Activated naive CD4-positive, alpha-beta T cell treated with anti-CD3 and anti-CD28 coated beads, Interleukin-2, amount 50 U/mL, for 24 hours (primary cell): ENCODE results near the gene DCANP1.
A peak's percentile ranks its signal among the peaks of the same experiment; 100 is the strongest.

Source experiments
- H3K27ac Mint-ChIP-seq: one replicate; pipeline ENCODE4 v1.8.0; 2021; ENCODE audit warnings: mild to moderate bottlenecking, mixed read lengths
- H3K27me3 Mint-ChIP-seq: one replicate; pipeline ENCODE4 v1.8.0; 2021; ENCODE audit warnings: mixed read lengths
- H3K36me3 Mint-ChIP-seq: one replicate; pipeline ENCODE4 v1.8.0; 2021; ENCODE audit warnings: mixed read lengths
- H3K4me1 Mint-ChIP-seq: one replicate; pipeline ENCODE4 v1.8.0; 2021; ENCODE audit warnings: mixed read lengths
- H3K4me3 Mint-ChIP-seq: one replicate; pipeline ENCODE4 v1.8.0; 2021; ENCODE audit warnings: mild to moderate bottlenecking, mixed read lengths
- H3K9me3 Mint-ChIP-seq: one replicate; pipeline ENCODE4 v1.8.0; 2021; ENCODE audit warnings: mixed read lengths

DCANP1 gene

DNA sequence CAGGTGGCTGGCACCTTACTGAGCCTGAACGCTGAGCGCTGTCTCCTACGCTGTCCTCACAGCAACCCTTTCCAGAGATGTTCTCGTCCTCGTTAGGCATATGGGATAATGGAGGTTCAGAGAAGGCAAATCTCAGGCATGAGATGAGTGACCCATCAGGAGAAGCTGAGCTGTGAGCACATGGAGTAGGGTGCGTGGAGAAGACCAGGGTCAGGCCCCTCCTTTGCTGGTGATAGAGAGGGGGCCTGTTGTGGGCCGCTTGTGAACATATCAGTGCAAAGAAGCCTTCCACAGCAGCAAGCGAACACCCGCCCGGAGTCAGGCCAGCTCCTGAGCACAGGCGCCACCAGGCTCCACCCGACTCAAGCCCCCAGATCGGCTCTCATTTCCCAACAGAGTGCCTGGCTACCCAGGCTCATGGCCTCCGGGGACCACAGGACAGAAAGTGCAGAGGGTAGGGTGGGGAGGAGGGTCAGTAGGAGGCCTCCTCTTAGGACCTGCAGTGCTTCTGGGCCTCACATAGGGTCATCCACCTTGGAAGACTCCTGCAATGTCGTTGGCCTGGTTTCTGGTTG is 20.0 kb upstream of the DCANP1 start:
- H3K4me3 Mint-ChIP-seq, result no peak overlapping the region
- no peaks in the 10 kb centered on the region for H3K9me3 Mint-ChIP-seq
- peaks cover 12% of the 10 kb centered on the region for H3K4me1 Mint-ChIP-seq
- no peaks in the 10 kb centered on the region for H3K36me3 Mint-ChIP-seq
- H3K27ac Mint-ChIP-seq, result no peak overlapping the region
- peaks cover 13% of the 10 kb centered on the region for H3K27me3 Mint-ChIP-seq

DNA sequence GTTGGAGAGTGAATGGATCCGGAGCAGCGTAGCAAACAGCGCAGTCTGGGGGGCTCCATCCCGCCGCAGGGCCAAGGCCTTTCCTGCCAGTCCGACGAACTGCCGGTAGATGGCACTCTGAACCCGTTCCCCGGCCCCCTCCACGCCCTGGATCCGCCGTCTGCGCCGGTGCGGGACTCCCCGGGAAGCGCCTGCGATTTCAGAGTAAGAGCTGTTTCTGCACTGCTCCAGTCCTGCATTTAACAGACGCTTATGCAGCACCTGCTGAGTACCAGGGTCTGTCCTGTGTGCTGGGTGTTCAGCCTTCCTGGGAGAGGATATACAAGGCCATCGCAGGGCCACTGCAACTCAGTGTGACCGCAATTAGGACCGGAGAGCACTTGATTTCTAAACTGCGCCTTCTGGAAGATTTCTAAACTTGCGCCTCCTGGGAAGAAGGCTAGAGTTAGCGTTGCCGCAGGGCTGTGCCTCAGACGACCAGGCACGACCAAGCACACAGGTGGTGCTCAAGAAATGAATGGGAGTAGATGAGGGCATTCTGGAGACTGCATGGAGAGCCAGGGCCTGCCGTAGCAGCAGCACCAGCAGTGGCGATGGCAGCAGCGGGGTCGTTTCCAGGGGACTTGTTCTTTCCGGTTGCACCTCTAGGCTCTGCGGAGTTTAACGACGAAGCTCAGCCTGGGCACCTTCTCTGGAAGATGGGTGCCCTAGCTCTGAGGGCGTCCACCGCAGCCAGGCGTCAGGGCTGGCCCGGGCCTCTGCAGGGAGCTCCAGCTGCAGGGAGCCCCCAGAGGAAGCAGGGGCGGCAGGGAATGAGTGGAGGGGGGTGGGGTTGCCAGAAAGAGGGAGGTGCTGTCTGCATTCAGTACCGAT is 19.3 kb upstream of the DCANP1 start:
- H3K4me1 Mint-ChIP-seq, result peaks cover 12% of the 10 kb centered on the region
- peaks cover 10% of the 10 kb centered on the region for H3K27me3 Mint-ChIP-seq
- no peaks in the 10 kb centered on the region for H3K36me3 Mint-ChIP-seq
- H3K4me3 Mint-ChIP-seq, result peak overlapping the region; percentile 76
- H3K9me3 Mint-ChIP-seq, result no peaks in the 10 kb centered on the region
- H3K27ac Mint-ChIP-seq, result no peak overlapping the region

DNA sequence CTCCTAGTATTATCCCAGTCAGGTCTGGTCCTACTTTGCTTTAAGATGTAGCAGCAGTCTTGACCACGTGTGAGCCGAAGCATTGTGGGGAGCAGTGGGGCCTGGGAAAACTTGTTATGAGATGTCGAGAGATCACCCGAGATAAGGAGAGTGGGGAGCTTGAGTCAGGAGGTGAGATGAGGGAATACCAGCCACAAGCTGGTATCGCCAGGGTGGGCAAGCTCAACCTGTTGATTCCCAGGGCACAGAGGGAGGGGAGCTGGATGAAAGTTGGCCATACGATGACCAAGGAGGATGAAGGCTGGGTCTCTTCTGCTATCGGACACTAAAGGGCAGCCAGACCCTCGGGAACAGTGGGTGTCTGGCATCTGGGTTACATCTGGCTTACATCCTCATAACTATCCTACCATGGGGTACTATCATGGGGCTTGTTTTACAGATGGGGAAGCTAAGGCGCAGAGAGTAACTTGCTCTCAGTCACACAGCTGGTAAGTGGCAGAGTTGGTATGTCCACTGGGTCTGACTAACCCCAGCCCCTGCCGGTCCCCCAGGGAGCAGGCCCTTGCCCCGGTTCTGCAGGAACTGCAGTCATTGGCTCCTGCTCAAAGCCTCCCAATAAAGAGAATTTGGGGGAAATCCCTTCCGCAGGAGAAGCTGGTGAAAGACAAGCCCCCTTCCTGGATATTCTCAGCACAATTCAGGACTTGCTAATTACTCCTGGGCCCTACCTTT is 18.4 kb upstream of the DCANP1 start:
- Mint-ChIP-seq H3K4me3 (no peak overlapping the region), H3K27ac (no peak overlapping the region), H3K27me3 (peaks cover 10% of the 10 kb centered on the region), H3K36me3 (no peaks in the 10 kb centered on the region), H3K9me3 (no peaks in the 10 kb centered on the region), H3K4me1 (peaks cover 12% of the 10 kb centered on the region)

DNA sequence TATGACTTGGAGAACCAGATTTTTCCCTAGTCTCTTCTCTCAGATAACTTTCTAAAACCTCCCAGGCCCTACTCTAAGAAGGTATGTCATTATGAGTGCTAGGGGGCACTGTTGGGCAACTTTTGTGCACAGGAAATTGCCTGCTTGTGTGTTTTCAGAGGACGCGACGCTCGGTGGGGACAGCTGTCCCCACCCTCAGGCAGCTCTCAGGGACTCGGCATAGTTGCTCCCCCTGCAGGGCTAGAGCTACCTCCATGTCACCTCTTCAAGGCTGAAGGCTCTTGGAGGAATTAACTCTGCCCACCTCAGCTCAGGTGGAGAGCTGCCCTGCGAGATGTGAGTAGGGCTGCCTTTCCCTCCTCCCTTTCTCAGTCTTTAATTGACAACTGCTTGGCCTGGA is 15.2 kb upstream of the DCANP1 start:
- H3K36me3 Mint-ChIP-seq, result no peaks in the 10 kb centered on the region
- no peak overlapping the region for H3K4me3 Mint-ChIP-seq
- H3K27me3 Mint-ChIP-seq, result peaks cover 9% of the 10 kb centered on the region
- H3K9me3 Mint-ChIP-seq, result no peaks in the 10 kb centered on the region
- H3K27ac Mint-ChIP-seq, result no peak overlapping the region
- peaks cover 12% of the 10 kb centered on the region for H3K4me1 Mint-ChIP-seq

DNA sequence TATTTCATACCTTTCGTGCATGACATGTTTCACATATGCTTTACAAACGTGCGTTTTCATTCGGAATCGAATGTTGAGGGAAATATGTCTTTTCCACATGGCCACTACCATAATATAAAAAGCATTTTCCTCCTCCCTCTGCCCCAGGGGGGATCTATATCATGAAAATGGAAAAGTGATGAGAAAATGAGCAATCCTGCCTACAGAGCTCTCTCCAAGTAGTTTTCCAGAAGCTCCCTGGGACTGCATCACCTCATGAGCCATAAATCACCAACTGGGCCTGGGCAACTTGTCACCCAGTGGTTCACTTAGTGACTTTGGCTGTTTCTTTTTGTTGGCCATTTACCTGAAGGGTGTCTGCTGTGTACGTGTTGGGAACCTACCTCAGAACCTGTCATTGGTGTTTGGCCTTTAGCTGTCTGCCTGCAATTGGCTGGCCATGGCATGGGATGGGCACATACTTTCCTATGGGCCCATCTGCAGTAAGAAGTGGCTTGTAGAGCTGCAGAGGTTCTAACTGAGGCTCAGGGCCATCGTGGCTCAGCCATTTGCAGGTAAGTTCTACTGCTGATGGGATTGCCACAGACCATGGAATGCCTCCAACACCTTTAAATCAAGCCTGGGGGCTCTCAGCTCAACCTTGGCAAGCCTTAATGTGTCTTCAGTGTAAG is 14.5 kb upstream of the DCANP1 start:
- peaks cover 12% of the 10 kb centered on the region for H3K4me1 Mint-ChIP-seq
- peaks cover 9% of the 10 kb centered on the region for H3K27me3 Mint-ChIP-seq
- H3K4me3 Mint-ChIP-seq, result no peak overlapping the region
- H3K36me3 Mint-ChIP-seq, result no peaks in the 10 kb centered on the region
- no peaks in the 10 kb centered on the region for H3K9me3 Mint-ChIP-seq
- no peak overlapping the region for H3K27ac Mint-ChIP-seq

DNA sequence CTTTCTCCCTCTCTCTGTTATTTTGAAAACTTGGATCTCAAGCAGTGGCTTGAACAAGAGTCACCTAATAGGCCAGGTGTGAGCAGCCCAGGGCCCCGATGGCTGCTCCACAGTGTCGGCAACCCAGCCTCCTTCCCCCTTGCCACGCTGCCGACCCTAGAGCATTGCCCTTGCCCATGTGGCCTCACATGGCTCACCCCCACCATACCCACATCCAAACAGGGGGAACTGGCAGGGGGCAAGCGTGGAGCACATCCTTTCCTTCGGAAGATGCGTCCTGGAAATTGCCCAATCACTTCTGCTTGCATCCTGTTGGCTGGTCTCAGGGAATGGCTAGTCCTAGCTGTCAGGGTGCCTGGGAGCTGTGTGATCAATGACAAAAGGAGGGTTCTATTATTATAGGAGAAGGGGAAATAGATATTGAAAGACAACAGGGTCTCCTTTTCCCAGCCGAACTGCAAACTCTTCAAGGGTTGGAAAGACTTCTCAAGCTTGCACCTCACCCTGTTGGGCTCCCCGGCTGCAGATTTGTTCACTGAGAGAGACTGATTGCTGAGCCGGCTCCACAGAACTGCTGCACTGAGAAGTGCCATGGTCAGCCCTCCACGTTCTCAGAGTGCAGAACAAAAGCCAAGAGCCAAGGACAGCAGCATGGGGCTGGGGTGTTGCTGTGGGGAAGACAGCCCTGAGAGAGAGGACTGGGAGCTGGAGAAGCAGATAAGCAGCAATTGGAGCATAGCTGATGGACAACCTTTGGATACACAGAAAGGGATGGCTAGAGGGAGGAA is 13.3 kb upstream of the DCANP1 start:
- no peaks in the 10 kb centered on the region for H3K9me3 Mint-ChIP-seq
- peaks cover 5% of the 10 kb centered on the region for H3K27me3 Mint-ChIP-seq
- no peaks in the 10 kb centered on the region for H3K36me3 Mint-ChIP-seq
- no peak overlapping the region for H3K27ac Mint-ChIP-seq
- H3K4me1 Mint-ChIP-seq, result peaks cover 6% of the 10 kb centered on the region
- H3K4me3 Mint-ChIP-seq, result no peak overlapping the region

DNA sequence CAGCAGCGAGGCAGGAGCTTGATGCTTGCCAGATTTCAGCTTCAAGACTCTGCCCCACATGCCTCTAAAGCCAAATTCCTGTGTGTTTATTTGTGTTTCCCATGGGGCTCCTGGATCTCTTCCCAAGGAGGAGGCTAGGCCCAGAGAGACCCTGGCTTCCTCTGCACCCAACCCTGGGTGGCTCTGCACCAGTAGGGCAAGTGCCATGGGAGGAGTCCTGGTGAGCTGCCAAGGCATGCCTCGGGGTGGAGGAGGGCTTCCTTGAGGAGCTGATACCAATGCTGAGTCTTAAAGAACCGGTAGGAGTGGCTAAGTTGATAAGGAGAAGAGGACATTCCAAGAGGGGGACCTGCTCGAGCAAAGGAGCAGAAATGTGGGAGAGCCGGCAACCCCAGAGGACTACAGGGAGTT is 11.8 kb upstream of the DCANP1 start:
- Mint-ChIP-seq H3K4me3 (no peak overlapping the region), H3K27ac (no peak overlapping the region), H3K36me3 (no peaks in the 10 kb centered on the region), H3K4me1 (peaks cover 6% of the 10 kb centered on the region), H3K9me3 (no peaks in the 10 kb centered on the region), H3K27me3 (no peaks in the 10 kb centered on the region)

DNA sequence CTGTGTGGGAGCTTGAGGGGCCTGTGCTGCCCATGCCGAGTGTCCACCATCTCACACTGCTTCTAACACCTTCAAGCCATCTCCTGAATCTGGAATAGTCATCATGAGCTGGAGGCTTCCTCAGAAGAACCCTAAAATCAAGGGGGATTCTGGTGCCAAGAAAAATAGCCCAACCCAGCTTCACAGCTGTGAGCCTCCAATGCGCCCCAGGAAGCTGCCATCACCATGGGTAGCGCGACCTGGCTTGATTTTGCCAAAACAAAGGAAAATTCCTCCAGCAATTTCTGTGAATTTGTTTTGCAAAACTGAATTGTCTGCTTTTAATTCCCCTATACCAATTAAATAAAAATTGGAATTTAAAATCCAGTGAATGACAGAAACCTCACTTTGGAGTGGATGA is 11.2 kb upstream of the DCANP1 start:
- peaks cover 6% of the 10 kb centered on the region for H3K4me1 Mint-ChIP-seq
- H3K27me3 Mint-ChIP-seq, result no peaks in the 10 kb centered on the region
- no peak overlapping the region for H3K27ac Mint-ChIP-seq

DNA sequence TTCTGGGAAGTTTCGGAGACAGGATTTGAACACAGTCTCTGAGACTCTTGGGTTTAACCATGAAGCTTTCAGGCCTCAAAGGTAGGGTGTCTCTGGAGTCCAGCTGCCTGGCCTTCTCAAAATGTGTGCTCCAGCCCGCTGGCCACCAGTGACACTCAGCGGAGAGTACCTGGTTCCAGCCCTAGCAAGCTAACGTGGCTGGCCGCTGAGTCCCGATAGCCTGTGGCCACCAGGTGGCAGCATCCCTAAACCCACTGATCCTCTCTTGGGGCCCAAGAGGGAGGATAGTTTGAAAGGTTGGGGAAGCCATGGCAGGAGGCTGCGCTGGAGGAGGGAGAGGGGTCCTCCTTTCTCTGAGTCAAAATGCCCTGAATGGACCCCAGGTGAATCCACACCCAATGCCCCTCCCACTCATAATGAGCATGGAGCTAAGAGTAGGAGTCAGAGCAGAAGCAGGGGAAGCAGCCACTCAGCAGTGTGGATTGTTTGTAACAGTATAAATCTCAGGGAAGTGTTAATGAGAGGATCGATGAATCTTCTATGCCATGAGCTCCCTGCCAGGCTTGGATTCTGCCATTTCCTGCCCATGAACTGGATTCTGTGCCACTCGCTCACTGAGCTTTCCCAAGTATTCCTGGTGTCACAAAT is 10.4 kb upstream of the DCANP1 start:
- H3K4me1 Mint-ChIP-seq, result peaks cover 4% of the 10 kb centered on the region
- no peak overlapping the region for H3K27ac Mint-ChIP-seq
- no peaks in the 10 kb centered on the region for H3K27me3 Mint-ChIP-seq
- H3K9me3 Mint-ChIP-seq, result no peaks in the 10 kb centered on the region
- H3K4me3 Mint-ChIP-seq, result no peak overlapping the region
- H3K36me3 Mint-ChIP-seq, result no peaks in the 10 kb centered on the region

More for the DNA sequence above, 11.2 kb upstream of the DCANP1 start:
- Mint-ChIP-seq H3K9me3 (no peaks in the 10 kb centered on the region), H3K4me3 (no peak overlapping the region), H3K36me3 (no peaks in the 10 kb centered on the region)

DNA sequence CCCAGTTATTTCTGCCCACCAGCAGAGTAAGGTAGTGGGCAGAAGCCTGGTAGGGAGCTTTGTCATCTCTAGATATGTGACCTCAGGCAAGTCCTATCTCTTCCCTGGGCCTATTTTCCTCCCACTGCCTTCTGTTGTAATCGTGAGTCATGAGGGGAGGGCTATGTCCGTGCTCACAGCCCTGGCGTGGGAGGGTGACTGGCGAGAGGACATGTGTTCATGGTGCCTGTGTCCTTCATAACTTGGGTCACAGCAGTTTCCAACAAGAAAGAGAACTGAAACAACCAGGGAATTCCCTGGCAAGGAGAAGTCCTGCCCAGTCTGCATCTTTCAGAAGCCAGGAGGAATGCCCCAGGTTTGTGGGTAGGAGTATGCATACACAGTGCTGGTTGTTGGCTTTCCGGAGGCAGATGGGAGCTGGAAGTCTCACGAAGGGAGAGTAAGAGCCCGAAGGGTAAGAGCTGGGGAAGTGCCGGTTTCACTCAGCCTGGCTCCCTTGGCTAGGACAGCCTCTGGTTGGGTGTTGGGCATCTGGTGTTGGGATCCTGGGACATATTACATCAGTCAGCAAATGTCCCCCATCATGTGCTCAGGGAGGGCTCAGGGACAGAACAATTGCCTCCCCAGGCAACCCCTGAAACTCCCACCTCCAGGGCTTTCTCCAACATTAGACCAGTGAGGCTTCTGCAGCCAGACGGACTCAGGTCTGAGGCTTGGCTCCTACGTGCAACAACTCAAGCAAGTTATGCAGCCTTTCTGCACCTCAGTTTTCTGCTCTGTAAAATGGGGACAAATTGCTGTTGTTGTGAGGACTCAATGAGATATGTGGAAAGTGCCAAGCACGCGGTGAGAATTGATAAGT is 9.3 kb upstream of the DCANP1 start:
- no peak overlapping the region for H3K4me3 Mint-ChIP-seq
- H3K27me3 Mint-ChIP-seq, result no peaks in the 10 kb centered on the region

DNA sequence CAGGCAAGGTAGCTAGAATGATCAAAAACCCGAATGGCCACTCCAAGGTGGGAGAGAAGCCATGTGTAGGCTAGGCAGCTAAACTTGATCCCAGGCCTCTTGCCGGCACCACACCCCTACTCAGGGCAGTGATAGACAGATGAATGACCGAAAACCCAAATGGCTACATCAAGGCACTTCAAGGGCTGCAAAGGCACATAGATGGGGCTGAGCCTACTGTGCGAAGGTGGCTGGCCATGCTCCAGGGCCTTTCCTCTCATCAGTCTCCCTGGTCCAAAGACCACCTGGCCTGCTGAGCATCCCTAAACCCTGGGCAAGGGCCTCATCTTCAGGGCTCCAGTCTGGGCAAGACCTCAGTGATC is 8.7 kb upstream of the DCANP1 start:
- Mint-ChIP-seq H3K27me3 (no peaks in the 10 kb centered on the region), H3K4me3 (no peak overlapping the region), H3K9me3 (no peaks in the 10 kb centered on the region), H3K27ac (no peak overlapping the region), H3K4me1 (no peaks in the 10 kb centered on the region), H3K36me3 (no peaks in the 10 kb centered on the region)

More for the DNA sequence above, 9.3 kb upstream of the DCANP1 start:
- H3K36me3 Mint-ChIP-seq, result no peaks in the 10 kb centered on the region
- H3K27ac Mint-ChIP-seq, result no peak overlapping the region
- H3K4me1 Mint-ChIP-seq, result no peaks in the 10 kb centered on the region
- no peaks in the 10 kb centered on the region for H3K9me3 Mint-ChIP-seq

DNA sequence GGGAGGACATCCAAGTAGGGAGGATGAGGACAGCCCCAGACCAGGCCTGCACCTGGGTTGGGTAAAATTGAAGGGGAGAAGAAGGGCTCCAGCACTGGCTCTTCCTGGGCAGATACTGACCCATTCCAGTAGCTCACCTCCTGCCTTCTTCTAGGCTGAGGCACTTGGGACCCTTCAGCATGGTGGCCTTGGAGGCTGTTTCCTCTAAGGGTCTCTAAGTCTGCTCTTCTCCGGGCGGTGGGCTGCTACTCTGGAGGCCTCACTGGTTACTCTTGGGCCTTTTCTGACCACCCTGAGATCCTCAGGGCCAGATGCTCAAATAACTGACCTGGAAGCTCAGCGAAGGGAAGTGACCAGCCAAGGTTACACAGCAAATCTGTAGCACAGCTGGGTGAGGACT is 7.8 kb upstream of the DCANP1 start:
- H3K4me3 Mint-ChIP-seq, result no peak overlapping the region
- H3K4me1 Mint-ChIP-seq, result no peaks in the 10 kb centered on the region

DNA sequence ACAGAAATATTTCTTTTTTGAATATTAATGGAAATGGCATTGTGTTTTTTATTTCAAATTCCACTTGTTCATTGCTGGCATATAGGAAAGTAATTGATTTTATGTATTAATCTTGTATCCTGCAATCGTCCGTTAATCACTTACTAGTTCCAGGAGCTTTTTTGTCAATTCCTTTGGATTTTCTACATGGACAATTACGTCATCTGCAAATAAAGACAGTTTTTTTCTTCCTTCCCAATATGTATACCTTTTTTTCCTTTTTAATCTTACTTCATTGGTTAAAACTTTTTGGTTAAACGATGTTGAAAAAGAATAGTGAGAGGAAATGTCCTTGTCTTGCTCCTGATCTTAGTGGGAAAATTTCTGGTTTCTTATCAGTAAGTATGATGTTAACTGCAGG is 6.5 kb upstream of the DCANP1 start:
- H3K4me3 Mint-ChIP-seq, result no peak overlapping the region
- H3K36me3 Mint-ChIP-seq, result no peaks in the 10 kb centered on the region
- no peaks in the 10 kb centered on the region for H3K27me3 Mint-ChIP-seq
- H3K9me3 Mint-ChIP-seq, result no peaks in the 10 kb centered on the region
- no peaks in the 10 kb centered on the region for H3K4me1 Mint-ChIP-seq
- no peak overlapping the region for H3K27ac Mint-ChIP-seq

More for the DNA sequence above, 7.8 kb upstream of the DCANP1 start:
- H3K9me3 Mint-ChIP-seq, result no peaks in the 10 kb centered on the region
- no peaks in the 10 kb centered on the region for H3K36me3 Mint-ChIP-seq
- no peaks in the 10 kb centered on the region for H3K27me3 Mint-ChIP-seq
- H3K27ac Mint-ChIP-seq, result no peak overlapping the region
